Measurements from ENCODE around the gene SLC4A7. TPM values are rescaled to one million over a fixed set of nuclear protein-coding genes. Genes with fewer than 3 reads are reported as not detected.
A peak's percentile ranks its signal among the peaks of the same experiment; 100 is the strongest.

Gene SLC4A7
- total RNA-seq, 4 donors from 2014 or later: 20.3 to 44.0 (median 31.7) TPM

DNA sequence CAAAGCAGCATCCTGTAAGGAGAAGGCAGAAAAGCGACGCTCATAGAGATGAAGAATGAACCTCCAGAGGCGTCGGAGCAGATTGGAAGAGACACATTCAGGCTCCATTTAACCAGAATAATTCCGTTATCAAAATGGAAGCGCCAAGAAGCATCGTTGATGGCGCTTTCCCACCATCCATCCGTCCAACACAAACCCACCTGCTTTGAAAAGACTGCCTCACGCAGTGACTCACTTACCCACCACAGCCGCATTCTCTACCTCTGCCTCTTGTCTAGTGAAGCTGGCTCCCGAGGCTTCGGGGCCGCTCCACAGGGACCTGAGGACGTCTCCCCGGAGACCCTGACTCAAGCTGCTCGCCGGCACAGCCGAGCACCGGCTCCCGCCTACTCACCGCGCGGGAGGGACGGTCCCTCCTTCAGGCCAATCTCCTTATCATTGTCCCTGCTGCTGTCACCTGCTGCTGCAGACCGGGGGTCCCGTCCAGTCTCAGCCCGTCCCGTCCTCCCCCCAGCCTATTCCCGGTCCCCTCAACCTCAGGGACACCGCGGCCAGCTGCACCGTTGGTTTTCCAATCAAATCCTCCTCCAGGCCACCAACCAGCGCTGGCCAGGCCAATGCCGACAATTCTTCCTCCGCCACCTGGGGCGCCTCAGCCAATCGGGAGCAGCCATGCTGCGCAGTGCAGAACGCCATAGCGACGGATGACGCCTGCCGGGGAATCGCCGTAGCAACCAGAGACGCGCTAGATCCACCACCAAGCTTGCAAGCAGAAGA lies 115.2 kb downstream of the SLC4A7 start, which contains the start of gene NEK10:
Gene NEK10 (minus strand): TSS at position 553 of the 777 bp plus-strand sequence. CDS start 16,501 bp downstream, outside the sequence.
- peaks cover 0 to 5% (median 0%) of the 10 kb centered on the region in 4 donors for H3K36me3 ChIP-seq
- no peaks in the 10 kb centered on the region for H3K27me3 ChIP-seq
- 3% methylated on average over 42 of the region's 48 CpGs for WGBS
- TF ChIP-seq POLR2AphosphoS5 (IDR thresholded peaks at IDR 0.05) (peak; percentile 1 to 67), POLR2A (IDR thresholded peaks at IDR 0.05; ENCODE audit: low read depth) (no peak), CTCF (IDR thresholded peaks at IDR 0.05) (peak in 2 of 3 experiments; percentile 8 to 10), EP300 (IDR thresholded peaks at IDR 0.05) (no peak)
- H3K4me1 ChIP-seq: peaks cover 0 to 22% (median 17%) of the 10 kb centered on the region in 4 donors
- no peak within 1 kb of the TSS for H3K27ac ChIP-seq (replicated peaks in 1 of 4)
- intact Hi-C loops (cut with DNase I): no loop called here
- no peaks in the 10 kb centered on the region for H3K9me3 ChIP-seq
- DNase-seq (ENCODE audit: extremely low spot score): peak; percentile 97
- H3K4me3 ChIP-seq: peak within 1 kb of the TSS; percentile 61 to 75 (median 68)

DNA sequence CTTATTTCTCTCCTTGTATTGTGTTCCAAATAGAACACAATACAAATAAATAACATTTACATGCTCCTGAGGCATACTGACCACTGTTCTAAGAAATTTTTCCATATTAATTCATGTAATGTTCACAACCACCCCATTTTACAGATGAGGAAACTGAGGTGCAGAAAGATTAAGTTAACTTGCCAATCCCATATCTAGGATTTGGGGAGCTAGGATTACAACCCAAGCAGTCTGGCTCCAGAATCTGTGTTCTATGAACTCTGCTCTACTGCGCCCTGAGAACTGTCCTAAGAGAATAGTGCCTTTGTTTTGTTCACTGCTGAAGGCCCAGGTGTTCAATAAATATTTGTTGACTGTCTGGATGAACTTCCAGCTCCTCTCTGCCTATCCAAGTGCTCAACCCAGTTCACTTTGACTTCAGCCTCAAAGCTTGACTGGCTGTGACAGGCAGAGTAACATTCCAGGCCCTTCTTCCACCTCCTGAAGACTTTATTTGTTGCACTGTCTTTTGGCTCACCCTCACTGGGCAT lies 118.1 kb downstream of the SLC4A7 start:
- no peak for DNase-seq (ENCODE audit: extremely low spot score)
- peaks cover 0 to 22% (median 17%) of the 10 kb centered on the region in 4 donors for H3K4me1 ChIP-seq
- H3K9me3 ChIP-seq: no peaks in the 10 kb centered on the region
- 100% methylated on average over 1 of the region's 1 CpG for WGBS
- H3K36me3 ChIP-seq: no peaks in the 10 kb centered on the region
- no peak for TF ChIP-seq EP300 (IDR thresholded peaks at IDR 0.05)
- no peak for TF ChIP-seq CTCF (IDR thresholded peaks at IDR 0.05)
- TF ChIP-seq POLR2AphosphoS5 (IDR thresholded peaks at IDR 0.05): no peak
- no peak for TF ChIP-seq POLR2A (IDR thresholded peaks at IDR 0.05; ENCODE audit: low read depth)
- H3K27me3 ChIP-seq: no peaks in the 10 kb centered on the region
- no peak overlapping the region for H3K4me3 ChIP-seq
- H3K27ac ChIP-seq (replicated peaks in 1 of 4): no peak overlapping the region
- intact Hi-C loops (cut with DNase I): no loop called here

DNA sequence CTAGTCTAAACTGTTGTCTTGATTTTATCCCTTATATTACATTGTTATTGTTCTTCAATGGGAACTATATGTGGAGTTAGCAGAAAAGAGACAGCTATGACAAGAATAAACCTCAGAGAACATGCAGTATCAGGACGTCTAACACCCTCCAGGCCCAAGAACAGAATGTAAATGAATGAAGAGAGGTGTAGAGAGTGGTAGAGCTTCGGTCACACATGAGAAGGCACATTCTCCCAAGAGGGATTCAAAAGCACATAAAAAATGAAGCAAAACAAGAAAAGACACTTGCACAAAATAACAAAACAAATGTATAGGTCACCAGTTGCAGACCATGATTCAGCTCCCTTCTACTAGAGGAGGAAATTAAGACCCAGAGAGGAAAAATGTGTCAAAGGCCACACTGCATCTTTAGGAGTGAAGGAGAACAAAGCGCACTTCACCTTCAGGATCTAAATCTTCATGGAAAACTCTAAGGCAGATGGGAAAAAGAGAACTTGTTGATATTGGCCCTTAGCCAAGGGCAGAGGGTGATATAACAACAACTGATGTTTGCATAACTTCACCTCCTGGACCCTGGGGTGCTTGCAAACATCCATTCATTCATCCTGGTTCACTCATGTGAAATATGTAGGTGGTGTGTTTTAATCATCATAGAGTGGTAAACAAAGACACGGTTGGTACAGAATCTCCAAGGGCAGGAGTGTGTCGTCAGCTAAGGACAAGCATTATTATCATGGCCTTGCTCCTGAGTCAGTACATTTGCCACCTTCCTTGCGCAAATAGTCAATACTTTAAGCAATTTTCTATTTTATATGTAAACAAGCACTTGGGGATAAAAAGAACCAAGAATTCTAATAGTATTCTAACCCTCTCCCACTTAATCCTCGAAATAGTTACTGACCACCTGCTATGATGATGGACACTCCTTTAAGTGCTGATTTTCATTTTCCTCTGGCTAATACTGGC lies 123.8 kb downstream of the SLC4A7 start:
- intact Hi-C loops (cut with DNase I): no loop called here
- TF ChIP-seq CTCF (IDR thresholded peaks at IDR 0.05) (no peak), POLR2A (IDR thresholded peaks at IDR 0.05; ENCODE audit: low read depth) (no peak), EP300 (IDR thresholded peaks at IDR 0.05) (no peak), POLR2AphosphoS5 (IDR thresholded peaks at IDR 0.05) (no peak)
- H3K4me3 ChIP-seq: no peak overlapping the region
- no peaks in the 10 kb centered on the region for H3K27me3 ChIP-seq
- no peaks in the 10 kb centered on the region for H3K36me3 ChIP-seq
- DNase-seq (ENCODE audit: extremely low spot score): no peak
- H3K9me3 ChIP-seq: no peaks in the 10 kb centered on the region
- H3K27ac ChIP-seq (replicated peaks in 1 of 4): no peak overlapping the region
- peaks cover 0 to 6% (median 3%) of the 10 kb centered on the region in 4 donors for H3K4me1 ChIP-seq
- WGBS: 73% methylated on average over 7 of the region's 7 CpGs

GRCh38 chr3:27358372-27358771 lies 125.8 kb downstream of the SLC4A7 start:
- Histone ChIP-seq H3K27me3 (no peaks in the 10 kb centered on the region), H3K36me3 (no peaks in the 10 kb centered on the region), H3K9me3 (no peaks in the 10 kb centered on the region), H3K27ac (replicated peaks in 1 of 4) (no peak overlapping the region), H3K4me1 (no peaks in the 10 kb centered on the region), H3K4me3 (no peak overlapping the region)
- TF ChIP-seq POLR2A (IDR thresholded peaks at IDR 0.05; ENCODE audit: low read depth) (no peak), EP300 (IDR thresholded peaks at IDR 0.05) (no peak), CTCF (IDR thresholded peaks at IDR 0.05) (no peak), POLR2AphosphoS5 (IDR thresholded peaks at IDR 0.05) (no peak)
- no peak for DNase-seq (ENCODE audit: extremely low spot score)
- 80% methylated on average over 3 of the region's 3 CpGs for WGBS
- intact Hi-C loops (cut with DNase I): no loop called here
